HepG2 (cell line): ENCODE measurements around the gene ST8SIA6. TPM values are rescaled to one million over a fixed set of nuclear protein-coding genes. Genes with fewer than 3 reads are reported as not detected.

Source experiments
- ATAC-seq: fragments of 200-7000 bp; cut with Tn5 transposase; 3 replicates; pipeline ENCODE4 v1.9.1; 2020; ENCODE audit warnings: mild to moderate bottlenecking, moderate library complexity
- BruUV-seq: library from RNA; stranded (reverse); fragments of 400-500 nt; replicated peaks from 2 replicates; lab custom pipeline; 2021; lab: Mats Ljungman, UMichigan
- CTCF ChIA-PET: fragments of 300-600 bp; formaldehyde crosslinking; extraction: SDS; loops from one replicate; lab custom pipeline; 2021; ENCODE audit warnings: low total read pairs, inconsistent platforms, low intra/inter-chr PET ratio; lab: Yijun Ruan, JAX
- POLR2A ChIA-PET: fragments of 350-600 bp; sonication (Branson Sonifier 250); formaldehyde crosslinking; loops from one replicate; lab custom pipeline; 2020; ENCODE audit warnings: antibody characterized with exemption, inconsistent platforms; lab: Yijun Ruan, JAX
- DNase-seq: peaks from one replicate; pipeline ENCODE4 v3.0.0-alpha.2; 2015; ENCODE audit warnings: low spot score
- FAIRE-seq: peaks from 3 replicates; lab custom pipeline; 2011; peaks lifted over from hg19 to GRCh38; lab: Jason Lieb, UNC
- H2AFZ ChIP-seq: one replicate; pipeline ENCODE4 v1.6.1; 2011; ENCODE audit warnings: low read length, inconsistent platforms
- H3K27ac ChIP-seq: fragments of 300-600 bp; 3 replicates; pipeline ENCODE4 v1.8.0; 2011; ENCODE audit warnings: mixed run types, mild to moderate bottlenecking, mixed read lengths, low read length, inconsistent platforms; ENCODE audit not compliant: insufficient read depth; ENCODE audit errors: extremely low read length
- H3K27me3 ChIP-seq, 2 experiments: fragments of 200-600 bp in 1 of 2; 2 replicates in 1 of 2; 3 replicates in 1 of 2; pipeline versions ENCODE4 v1.6.0 to v1.8.0; 2011; ENCODE audit warnings: low read length in 2 of 2, mild to moderate bottlenecking in 2 of 2, moderate library complexity in 2 of 2, inconsistent platforms in 1 of 2; ENCODE audit not compliant: insufficient read depth in 2 of 2, control insufficient read depth in 1 of 2
- H3K36me3 ChIP-seq, 2 experiments: fragments of 200-600 bp in 1 of 2; replicated peaks in 1 of 2; 2 replicates in 1 of 2; 3 replicates in 1 of 2; pipeline versions ENCODE4 v1.5.1 to v1.8.0; 2011; ENCODE audit warnings: low read length in 2 of 2, inconsistent platforms in 1 of 2; ENCODE audit not compliant: insufficient read depth in 2 of 2, control insufficient read depth in 1 of 2
- H3K4me1 ChIP-seq: 2 replicates; pipeline ENCODE4 v1.5.1; 2012; ENCODE audit warnings: low read length, inconsistent platforms; ENCODE audit not compliant: insufficient read depth
- H3K4me2 ChIP-seq: 2 replicates; pipeline ENCODE4 v1.6.0; 2011; ENCODE audit warnings: low read depth, low read length, inconsistent platforms
- H3K4me3 ChIP-seq, 3 experiments: fragments of 200-600 bp in 1 of 3; sonication (generic), shearing (Covaris generic) in 1 of 3; replicated peaks in 1 of 3; 2 replicates each; pipeline ENCODE4 v1.5.1; 2011 to 2016; ENCODE audit warnings: low read length in 3 of 3, inconsistent platforms in 2 of 3, low read depth in 2 of 3, mild to moderate bottlenecking in 2 of 3, control low read depth in 1 of 3, mixed read lengths in 1 of 3; ENCODE audit not compliant: insufficient read depth in 1 of 3
- H3K79me2 ChIP-seq: one replicate; pipeline ENCODE4 v1.6.1; 2011; ENCODE audit warnings: low read length, inconsistent platforms; ENCODE audit not compliant: insufficient read depth
- H3K9ac ChIP-seq: 2 replicates; pipeline ENCODE4 v1.6.0; 2011; ENCODE audit warnings: mild to moderate bottlenecking, low read depth, low read length, inconsistent platforms; ENCODE audit not compliant: insufficient read depth
- H3K9me3 ChIP-seq: 2 replicates; pipeline ENCODE4 v1.5.1; 2012; ENCODE audit warnings: mild to moderate bottlenecking, low read length
- H4K20me1 ChIP-seq: 2 replicates; pipeline ENCODE4 v1.6.0; 2011; ENCODE audit warnings: inconsistent platforms, mild to moderate bottlenecking, low read length, moderate library complexity; ENCODE audit not compliant: insufficient read depth
- HINFP ChIP-seq: sonication (generic); formaldehyde crosslinking; IDR thresholded peaks from 2 replicates; pipeline ENCODE4 v1.4.0; 2020; ENCODE audit warnings: low read depth, mild to moderate bottlenecking, missing genetic modification reagents
- MAFF ChIP-seq: IDR thresholded peaks from 2 replicates; pipeline ENCODE4 v1.6.1; 2011; ENCODE audit warnings: low read depth, low read length, improper control_type of control experiment
- MAFK ChIP-seq, 2 experiments: IDR thresholded peaks in 1 of 2; conservative IDR thresholded peaks in 1 of 2; 2 replicates each; pipeline ENCODE4 v1.6.1; 2011; ENCODE audit warnings: improper control_type of control experiment in 2 of 2, low read length in 2 of 2
- MAZ ChIP-seq, 2 experiments: sonication (generic) in 1 of 2; formaldehyde crosslinking in 1 of 2; IDR thresholded peaks; 2 replicates each; pipeline versions ENCODE4 v1.5.0 to v1.6.1; 2012 to 2020; ENCODE audit warnings: low read depth in 2 of 2, mild to moderate bottlenecking in 2 of 2, borderline replicate concordance in 1 of 2, improper control_type of control experiment in 1 of 2, low read length in 1 of 2, missing genetic modification reagents in 1 of 2, moderate library complexity in 1 of 2
- RAD51 ChIP-seq: fragments of 450-650 bp; IDR thresholded peaks from 2 replicates; pipeline ENCODE4 v1.6.1; 2016; ENCODE audit warnings: borderline replicate concordance
- RARA ChIP-seq: IDR thresholded peaks from 2 replicates; pipeline ENCODE4 v1.6.1; 2016; ENCODE audit warnings: missing genetic modification reagents, missing compliant biosample characterization
- REPIN1 ChIP-seq: sonication (generic); formaldehyde crosslinking; IDR thresholded peaks from 2 replicates; pipeline ENCODE4 v1.8.0; 2022; ENCODE audit warnings: missing genetic modification reagents, low read depth, mild to moderate bottlenecking, borderline replicate concordance
- ZNF124 ChIP-seq: sonication (generic); formaldehyde crosslinking; IDR thresholded peaks from 2 replicates; pipeline ENCODE4 v1.4.0; 2020; ENCODE audit warnings: missing genetic modification reagents
- ZNF17 ChIP-seq: sonication (generic); formaldehyde crosslinking; IDR thresholded peaks from 2 replicates; pipeline ENCODE4 v1.5.0; 2020; ENCODE audit warnings: mild to moderate bottlenecking, missing genetic modification reagents
- ZNF331 ChIP-seq: sonication (generic); formaldehyde crosslinking; IDR thresholded peaks from 2 replicates; pipeline ENCODE4 v1.4.0; 2020; ENCODE audit warnings: missing genetic modification reagents
- ZNF605 ChIP-seq: sonication (generic); formaldehyde crosslinking; IDR thresholded peaks from 2 replicates; pipeline ENCODE4 v1.8.0; 2022; ENCODE audit warnings: mild to moderate bottlenecking, missing genetic modification reagents
- WGBS: methylation state at CpG from one replicate; pipeline ENCODE4 v1.1.6; 2017; ENCODE audit warnings: low lambda C conversion rate; 5-methylcytosine and 5-hydroxymethylcytosine counted together
- in situ Hi-C: cut with HindIII; loops from 2 replicates; pipeline ENCODE4 v1.10.0; 2017; ENCODE audit warnings: low pct_unique_long_range_greater_than_20kb; ENCODE audit not compliant: extremely low pct_ligation_motif_present
- intact Hi-C: fragments of 100-400 bp; cut with micrococcal nuclease; formaldehyde crosslinking; loops from one replicate; pipeline ENCODE4 v1.10.0; 2022; ENCODE audit not compliant: unreplicated experiment
- polyA plus RNA-seq, 8 experiments: library from polyadenylated mRNA; depleted of rRNA in 3 of 8; stranded (reverse) in 7 of 8; unstranded in 1 of 8; fragments of >200 nt; fragmentation: Illumina TruSeq in 4 of 8; extraction: Trizol in 4 of 8; gene quantifications; 2 replicates each; pipeline versions ENCODE4 v1.2.1 to v1.2.3, GENCODE V29; 2011 to 2016; ENCODE audit warnings: low read depth in 4 of 8, missing spikeins in 1 of 8, mixed read lengths in 1 of 8; ENCODE audit not compliant: insufficient read depth in 1 of 8
- total RNA-seq, 5 experiments: library from RNA; depleted of rRNA; stranded (reverse); fragments of >200 nt; fragmentation: Illumina TruSeq; extraction: Trizol; gene quantifications; 2 replicates each; pipeline ENCODE4 v1.2.3, GENCODE V29; 2016; ENCODE audit warnings: low read depth in 1 of 5

The ST8SIA6 gene
- total and polyA plus RNA-seq, 2 of the 13 experiments (the other 11 are each of a cell fraction or from before 2014, with no cell fraction given) = not detected

GRCh38 chr10:17340144-17340829, 114.1 kb downstream of the ST8SIA6 start:
- Histone ChIP-seq H3K27ac (no peak overlapping the region), H4K20me1 (no peaks in the 10 kb centered on the region), H3K4me1 (no peaks in the 10 kb centered on the region), H3K4me2 (no peak overlapping the region), H2AFZ (no peak overlapping the region), H3K9me3 (peaks cover 10% of the 10 kb centered on the region; the same call in 1 of the 2 replicates), H3K9ac (no peak overlapping the region), H3K4me3 (no peak overlapping the region), H3K27me3 (no peaks in the 10 kb centered on the region), H3K79me2 (no peaks in the 10 kb centered on the region), H3K36me3 (no peaks in the 10 kb centered on the region)
- BruUV-seq = no TSS peak
- CTCF ChIA-PET = no interaction called here
- no peak for ATAC-seq
- in situ Hi-C loops (no loop called here), intact Hi-C loops (no loop called here)
- peak; percentile 28; the same call in 1 of the 2 replicates for TF ChIP-seq RAD51
- TF ChIP-seq ZNF17 (CRISPR knock-in tag) = no peak
- no peak for TF ChIP-seq ZNF605
- WGBS = 32% methylated on average over 13 of the region's 13 CpGs
- FAIRE-seq = no peak
- POLR2A ChIA-PET = no interaction called here
- no peak for DNase-seq

- H3K27ac ChIP-seq = no peak overlapping the region
- no peak overlapping the region for H3K4me3 ChIP-seq
- in situ Hi-C loops (no loop called here), intact Hi-C loops (no loop called here)
- H4K20me1 ChIP-seq = no peaks in the 10 kb centered on the region
- POLR2A ChIA-PET = no interaction called here
- no peaks in the 10 kb centered on the region for H3K79me2 ChIP-seq
- H3K4me2 ChIP-seq = no peak overlapping the region
- H3K36me3 ChIP-seq = no peaks in the 10 kb centered on the region
- H3K9ac ChIP-seq = no peak overlapping the region
- CTCF ChIA-PET = no interaction called here
- BruUV-seq = no TSS peak
- no peaks in the 10 kb centered on the region for H3K4me1 ChIP-seq
- 62% methylated on average over 2 of the region's 2 CpGs for whole genome bisulfite sequencing
- ATAC-seq (no peak), FAIRE-seq (no peak)
- no peaks in the 10 kb centered on the region for H3K27me3 ChIP-seq
- H2AFZ ChIP-seq = no peak overlapping the region
- TF ChIP-seq REPIN1 = no peak
- TF ChIP-seq MAFK (conservative IDR thresholded peaks at IDR 0.05 in 1 of 2, IDR thresholded peaks at IDR 0.05 in 1 of 2; ENCODE audit: low read length in 2 of 2) = 0 out of 4 replicates have a peak, but pooled peaks of 1 of the 2 experiments have one; percentile 20
- no peak for TF ChIP-seq RARA
- TF ChIP-seq ZNF331 (CRISPR knock-in tag) = no peak
- TF ChIP-seq MAZ (IDR thresholded peaks at IDR 0.05; ENCODE audit: borderline replicate concordance, low read depth, low read length) = no peak
- no peak for TF ChIP-seq MAZ (CRISPR knock-in tag; IDR thresholded peaks at IDR 0.05; ENCODE audit: low read depth)
- no peak for TF ChIP-seq HINFP
- TF ChIP-seq MAFF = 0 out of 2 replicates have a peak, but pooled peaks have one; percentile 20
- no peak for TF ChIP-seq ZNF124 (CRISPR knock-in tag)
- TF ChIP-seq, all 625 proteins: peak for 2
- no peak for DNase-seq
- peaks cover 1% of the 10 kb centered on the region; the same call in 1 of the 2 replicates for H3K9me3 ChIP-seq
Measured at GRCh38 chr10:17335065-17335464, 119.3 kb downstream of the ST8SIA6 start.
